H1 (cell line): ENCODE results near the gene XPNPEP2. TPM values are rescaled to one million over a fixed set of nuclear protein-coding genes. Genes with fewer than 3 reads are reported as not detected.

Experiments used
- BCL11A ChIP-seq, 2 experiments: IDR thresholded peaks; one replicate each; pipeline ENCODE4 v1.6.1; 2011; ENCODE audit warnings: low read depth in 2 of 2, low read length in 2 of 2, mild to moderate bottlenecking in 2 of 2
- CBX8 ChIP-seq: fragments of 300-800, 300-1000 bp; sonication (generic); IDR thresholded peaks from 2 replicates; pipeline ENCODE4 v1.7.1; 2016; ENCODE audit warnings: low read depth, low read length, borderline replicate concordance
- JUN ChIP-seq: IDR thresholded peaks from 2 replicates; pipeline ENCODE4 v1.6.1; 2011; ENCODE audit warnings: low read depth, mild to moderate bottlenecking, improper control_type of control experiment, low read length
- KDM5A ChIP-seq: fragments of 200-600 bp; IDR thresholded peaks from 2 replicates; pipeline ENCODE4 v1.7.1; 2012; ENCODE audit warnings: mild to moderate bottlenecking, low read length, inconsistent platforms, mixed read lengths
- SUZ12 ChIP-seq: fragments of 200-600 bp; sonication (generic); IDR thresholded peaks from 2 replicates; pipeline ENCODE4 v1.6.1; 2012; ENCODE audit warnings: mild to moderate bottlenecking, inconsistent platforms, low read length, moderate library complexity, mixed read lengths
- polyA plus RNA-seq, 7 experiments: library from polyadenylated mRNA; depleted of rRNA in 3 of 7; stranded (reverse) in 5 of 7; unstranded in 2 of 7; fragments of >200 nt in 5 of 7; fragments of 200-250 nt in 2 of 7; gene quantifications; 1 replicate in 5 of 7; 2 replicates in 1 of 7; 4 replicates in 1 of 7; pipeline versions ENCODE4 v1.2.1 to v1.2.3, GENCODE V29; 2011 to 2013; ENCODE audit warnings: missing spikeins in 2 of 7, mixed read lengths in 2 of 7
- total RNA-seq: library from RNA; stranded (reverse); fragmentation: NEBNext Ultra II Directional; extraction: Animal tissue kit (Norgen Biotek cat#: 25700); gene quantifications from 2 replicates; pipeline ENCODE4 v1.2.1, GENCODE V29; 2021
- TF ChIP-seq, protein P1 (sequence below): fragments of 300-600 bp; sonication (generic); IDR thresholded peaks from 2 replicates; pipeline ENCODE4 v1.7.1; 2012; ENCODE audit warnings: low read length, moderate library complexity, mild to moderate bottlenecking, inconsistent platforms; ENCODE audit not compliant: insufficient replicate concordance

XPNPEP2 gene
- total and polyA plus RNA-seq, 2 of the 8 experiments (the other 6 are each of a cell fraction or from before 2014, with no cell fraction given) = 0.27 TPM; not detected in 1

DNA sequence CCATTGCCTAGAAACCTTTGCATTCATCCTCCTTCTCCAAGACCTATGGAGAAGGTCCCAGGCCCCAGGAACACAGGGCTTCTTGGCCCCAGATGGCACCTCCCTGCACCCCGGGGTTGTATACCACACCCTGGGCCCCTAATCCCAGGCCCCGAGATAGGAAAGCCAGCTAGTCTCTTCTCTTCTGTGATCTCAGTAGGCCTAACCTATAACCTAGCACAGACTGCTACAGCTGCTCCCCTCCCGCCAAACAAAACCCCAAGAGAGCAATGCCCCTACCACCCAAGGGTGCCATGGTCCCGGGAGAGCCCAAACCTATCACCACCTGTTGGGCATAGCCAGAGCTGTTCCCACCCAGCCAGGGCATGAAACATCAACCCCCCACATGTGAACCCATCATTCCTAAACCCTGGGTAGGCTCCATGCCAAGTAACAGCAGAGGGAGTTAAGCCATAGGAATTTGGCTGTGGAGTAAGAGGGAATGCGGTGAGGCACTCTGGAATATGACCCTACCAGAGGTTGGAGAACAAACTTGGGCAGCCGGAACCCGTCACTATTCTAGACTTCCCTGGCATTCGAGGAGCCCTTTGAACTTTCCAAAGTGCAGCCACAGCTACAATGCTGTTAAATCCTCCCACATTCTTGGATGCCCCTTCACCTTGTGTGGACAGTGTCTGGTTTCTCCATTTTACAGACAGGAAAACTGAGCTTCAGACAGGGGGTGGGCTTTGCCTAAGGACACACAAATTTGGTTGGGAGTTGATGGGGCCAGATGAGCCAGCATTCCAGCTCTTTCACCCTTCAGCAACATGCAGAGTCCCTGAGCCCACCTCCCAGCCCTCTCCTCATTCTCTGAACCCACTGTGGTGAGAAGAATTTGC lies 30.0 kb downstream of the XPNPEP2 start (continued):
- TF ChIP-seq, protein P1, sequence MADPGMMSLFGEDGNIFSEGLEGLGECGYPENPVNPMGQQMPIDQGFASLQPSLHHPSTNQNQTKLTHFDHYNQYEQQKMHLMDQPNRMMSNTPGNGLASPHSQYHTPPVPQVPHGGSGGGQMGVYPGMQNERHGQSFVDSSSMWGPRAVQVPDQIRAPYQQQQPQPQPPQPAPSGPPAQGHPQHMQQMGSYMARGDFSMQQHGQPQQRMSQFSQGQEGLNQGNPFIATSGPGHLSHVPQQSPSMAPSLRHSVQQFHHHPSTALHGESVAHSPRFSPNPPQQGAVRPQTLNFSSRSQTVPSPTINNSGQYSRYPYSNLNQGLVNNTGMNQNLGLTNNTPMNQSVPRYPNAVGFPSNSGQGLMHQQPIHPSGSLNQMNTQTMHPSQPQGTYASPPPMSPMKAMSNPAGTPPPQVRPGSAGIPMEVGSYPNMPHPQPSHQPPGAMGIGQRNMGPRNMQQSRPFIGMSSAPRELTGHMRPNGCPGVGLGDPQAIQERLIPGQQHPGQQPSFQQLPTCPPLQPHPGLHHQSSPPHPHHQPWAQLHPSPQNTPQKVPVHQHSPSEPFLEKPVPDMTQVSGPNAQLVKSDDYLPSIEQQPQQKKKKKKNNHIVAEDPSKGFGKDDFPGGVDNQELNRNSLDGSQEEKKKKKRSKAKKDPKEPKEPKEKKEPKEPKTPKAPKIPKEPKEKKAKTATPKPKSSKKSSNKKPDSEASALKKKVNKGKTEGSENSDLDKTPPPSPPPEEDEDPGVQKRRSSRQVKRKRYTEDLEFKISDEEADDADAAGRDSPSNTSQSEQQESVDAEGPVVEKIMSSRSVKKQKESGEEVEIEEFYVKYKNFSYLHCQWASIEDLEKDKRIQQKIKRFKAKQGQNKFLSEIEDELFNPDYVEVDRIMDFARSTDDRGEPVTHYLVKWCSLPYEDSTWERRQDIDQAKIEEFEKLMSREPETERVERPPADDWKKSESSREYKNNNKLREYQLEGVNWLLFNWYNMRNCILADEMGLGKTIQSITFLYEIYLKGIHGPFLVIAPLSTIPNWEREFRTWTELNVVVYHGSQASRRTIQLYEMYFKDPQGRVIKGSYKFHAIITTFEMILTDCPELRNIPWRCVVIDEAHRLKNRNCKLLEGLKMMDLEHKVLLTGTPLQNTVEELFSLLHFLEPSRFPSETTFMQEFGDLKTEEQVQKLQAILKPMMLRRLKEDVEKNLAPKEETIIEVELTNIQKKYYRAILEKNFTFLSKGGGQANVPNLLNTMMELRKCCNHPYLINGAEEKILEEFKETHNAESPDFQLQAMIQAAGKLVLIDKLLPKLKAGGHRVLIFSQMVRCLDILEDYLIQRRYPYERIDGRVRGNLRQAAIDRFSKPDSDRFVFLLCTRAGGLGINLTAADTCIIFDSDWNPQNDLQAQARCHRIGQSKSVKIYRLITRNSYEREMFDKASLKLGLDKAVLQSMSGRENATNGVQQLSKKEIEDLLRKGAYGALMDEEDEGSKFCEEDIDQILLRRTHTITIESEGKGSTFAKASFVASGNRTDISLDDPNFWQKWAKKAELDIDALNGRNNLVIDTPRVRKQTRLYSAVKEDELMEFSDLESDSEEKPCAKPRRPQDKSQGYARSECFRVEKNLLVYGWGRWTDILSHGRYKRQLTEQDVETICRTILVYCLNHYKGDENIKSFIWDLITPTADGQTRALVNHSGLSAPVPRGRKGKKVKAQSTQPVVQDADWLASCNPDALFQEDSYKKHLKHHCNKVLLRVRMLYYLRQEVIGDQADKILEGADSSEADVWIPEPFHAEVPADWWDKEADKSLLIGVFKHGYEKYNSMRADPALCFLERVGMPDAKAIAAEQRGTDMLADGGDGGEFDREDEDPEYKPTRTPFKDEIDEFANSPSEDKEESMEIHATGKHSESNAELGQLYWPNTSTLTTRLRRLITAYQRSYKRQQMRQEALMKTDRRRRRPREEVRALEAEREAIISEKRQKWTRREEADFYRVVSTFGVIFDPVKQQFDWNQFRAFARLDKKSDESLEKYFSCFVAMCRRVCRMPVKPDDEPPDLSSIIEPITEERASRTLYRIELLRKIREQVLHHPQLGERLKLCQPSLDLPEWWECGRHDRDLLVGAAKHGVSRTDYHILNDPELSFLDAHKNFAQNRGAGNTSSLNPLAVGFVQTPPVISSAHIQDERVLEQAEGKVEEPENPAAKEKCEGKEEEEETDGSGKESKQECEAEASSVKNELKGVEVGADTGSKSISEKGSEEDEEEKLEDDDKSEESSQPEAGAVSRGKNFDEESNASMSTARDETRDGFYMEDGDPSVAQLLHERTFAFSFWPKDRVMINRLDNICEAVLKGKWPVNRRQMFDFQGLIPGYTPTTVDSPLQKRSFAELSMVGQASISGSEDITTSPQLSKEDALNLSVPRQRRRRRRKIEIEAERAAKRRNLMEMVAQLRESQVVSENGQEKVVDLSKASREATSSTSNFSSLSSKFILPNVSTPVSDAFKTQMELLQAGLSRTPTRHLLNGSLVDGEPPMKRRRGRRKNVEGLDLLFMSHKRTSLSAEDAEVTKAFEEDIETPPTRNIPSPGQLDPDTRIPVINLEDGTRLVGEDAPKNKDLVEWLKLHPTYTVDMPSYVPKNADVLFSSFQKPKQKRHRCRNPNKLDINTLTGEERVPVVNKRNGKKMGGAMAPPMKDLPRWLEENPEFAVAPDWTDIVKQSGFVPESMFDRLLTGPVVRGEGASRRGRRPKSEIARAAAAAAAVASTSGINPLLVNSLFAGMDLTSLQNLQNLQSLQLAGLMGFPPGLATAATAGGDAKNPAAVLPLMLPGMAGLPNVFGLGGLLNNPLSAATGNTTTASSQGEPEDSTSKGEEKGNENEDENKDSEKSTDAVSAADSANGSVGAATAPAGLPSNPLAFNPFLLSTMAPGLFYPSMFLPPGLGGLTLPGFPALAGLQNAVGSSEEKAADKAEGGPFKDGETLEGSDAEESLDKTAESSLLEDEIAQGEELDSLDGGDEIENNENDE = no peak
- TF ChIP-seq JUN (no peak), BCL11A (IDR thresholded peaks at IDR 0.05; ENCODE audit: low read depth in 2 of 2, low read length in 2 of 2) (no peak), KDM5A (no peak), CBX8 (no peak), SUZ12 (no peak)
